HCEC 1CT (cell line): ENCODE data around the gene PLCL1.
A peak's percentile ranks its signal among the peaks of the same experiment; 100 is the strongest.

Experiments used
- DNase-seq: peaks from one replicate; pipeline ENCODE4 v3.0.0-alpha.2; 2017

Gene PLCL1

DNA sequence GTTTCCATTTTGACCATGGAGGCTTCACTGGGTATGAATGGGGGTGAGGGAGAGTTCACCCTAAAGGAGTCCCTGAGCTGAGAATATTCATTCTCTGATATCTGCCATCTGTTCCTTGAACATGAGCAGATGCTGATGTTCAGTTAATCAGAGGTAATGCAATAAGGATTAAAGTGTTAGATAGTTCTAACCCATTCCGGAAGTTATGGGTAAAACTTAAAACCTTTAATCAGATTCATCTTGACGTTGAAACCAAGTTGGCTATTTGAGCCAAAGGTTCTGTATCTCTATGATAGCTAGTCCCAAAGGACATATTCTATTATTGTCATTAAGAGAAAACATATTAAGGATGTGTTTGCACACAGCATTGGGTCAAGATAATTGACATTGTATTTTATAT, 268.9 kb downstream of the PLCL1 start:
- no peak for DNase-seq

DNA sequence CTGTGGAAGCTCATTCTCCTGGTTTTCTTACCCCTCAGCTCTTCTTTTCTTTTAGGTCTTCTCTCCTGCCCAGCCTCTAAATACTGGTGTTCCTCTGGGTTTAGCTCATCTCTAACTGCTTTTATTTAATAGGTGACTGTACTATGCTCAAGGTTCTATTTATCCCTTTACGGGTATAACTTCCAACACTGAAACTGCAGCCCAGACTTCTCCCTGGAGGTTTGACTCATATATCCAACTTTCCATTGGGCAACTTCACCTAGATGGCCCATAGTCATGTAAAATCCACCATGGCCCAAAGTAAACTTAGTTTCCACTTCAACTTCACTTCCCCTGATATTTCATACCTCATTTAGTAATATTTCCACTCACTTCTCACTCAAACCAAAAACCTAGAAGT, 273.1 kb downstream of the PLCL1 start:
- DNase-seq: no peak

DNA sequence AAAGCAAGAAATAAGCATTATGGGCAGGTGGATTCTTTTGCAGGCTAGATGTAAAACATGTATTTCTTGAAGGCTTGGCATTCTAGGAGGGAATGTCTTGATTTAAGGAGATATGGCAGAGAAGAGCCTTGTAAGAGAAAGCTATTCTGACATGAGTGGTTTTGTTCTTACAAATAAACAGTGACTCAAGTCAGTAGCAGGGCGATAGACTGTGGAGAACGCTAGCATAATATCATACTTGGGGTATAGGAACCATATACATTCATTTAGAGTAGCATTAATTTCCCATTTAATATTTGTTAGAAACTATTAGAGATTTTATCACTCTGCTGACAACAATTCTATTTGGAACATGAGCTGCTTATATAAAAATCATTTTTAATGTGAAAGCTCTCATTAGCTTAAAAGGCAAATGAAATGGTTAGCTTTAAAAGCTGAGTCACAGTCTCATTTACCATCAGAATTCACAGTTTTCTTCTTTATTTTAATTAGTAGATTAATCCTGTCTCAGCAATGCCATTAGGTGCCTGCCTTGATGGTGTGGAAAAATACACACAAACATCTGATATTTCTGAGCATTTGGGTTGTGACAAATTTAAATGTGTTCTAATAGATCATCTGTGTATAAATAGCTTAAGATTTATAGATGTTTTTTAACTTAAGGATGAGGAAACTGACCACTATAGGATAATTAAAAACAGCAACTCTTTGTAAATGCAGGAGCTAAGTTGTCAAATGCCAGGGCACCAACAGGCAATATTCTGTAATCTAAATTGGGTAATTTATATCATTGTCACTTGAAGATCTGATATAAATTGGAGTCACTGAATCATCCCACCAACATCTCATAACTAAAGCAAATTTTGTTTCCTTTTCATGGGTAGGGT, 276.7 kb downstream of the PLCL1 start:
- no peak for DNase-seq

DNA sequence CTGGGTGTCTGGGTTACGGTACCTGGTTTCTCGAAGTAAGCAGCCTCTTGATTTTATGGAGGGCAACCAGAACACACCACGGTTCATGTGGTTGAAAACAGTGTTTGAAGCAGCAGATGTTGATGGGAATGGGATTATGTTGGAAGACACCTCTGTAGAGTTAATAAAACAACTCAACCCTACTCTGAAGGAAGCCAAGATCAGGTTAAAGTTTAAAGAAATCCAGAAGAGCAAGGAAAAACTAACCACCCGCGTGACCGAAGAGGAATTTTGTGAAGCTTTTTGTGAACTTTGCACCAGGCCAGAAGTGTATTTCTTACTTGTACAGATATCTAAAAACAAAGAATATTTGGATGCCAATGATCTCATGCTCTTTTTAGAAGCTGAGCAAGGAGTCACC, 279.8 kb downstream of the PLCL1 start:
- no peak for DNase-seq

DNA sequence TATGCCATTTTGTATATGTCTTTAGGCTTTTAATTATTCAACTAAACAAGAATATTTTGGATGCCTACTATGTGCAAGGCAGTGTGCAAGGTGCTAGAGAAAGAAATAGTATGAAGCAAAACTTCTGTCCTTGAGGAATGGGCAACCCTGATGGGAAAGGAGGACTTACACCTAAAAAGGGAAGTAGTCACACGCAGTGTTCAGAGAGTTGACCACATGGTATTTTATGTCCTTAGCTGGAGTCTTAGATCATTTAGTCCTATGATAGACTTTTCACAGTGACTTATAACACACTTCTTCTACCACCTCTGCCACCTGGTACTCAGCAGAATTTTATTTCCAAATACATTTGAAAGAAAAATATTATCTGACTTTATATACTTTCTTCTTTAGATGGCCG, 291.6 kb downstream of the PLCL1 start:
- DNase-seq: no peak

DNA sequence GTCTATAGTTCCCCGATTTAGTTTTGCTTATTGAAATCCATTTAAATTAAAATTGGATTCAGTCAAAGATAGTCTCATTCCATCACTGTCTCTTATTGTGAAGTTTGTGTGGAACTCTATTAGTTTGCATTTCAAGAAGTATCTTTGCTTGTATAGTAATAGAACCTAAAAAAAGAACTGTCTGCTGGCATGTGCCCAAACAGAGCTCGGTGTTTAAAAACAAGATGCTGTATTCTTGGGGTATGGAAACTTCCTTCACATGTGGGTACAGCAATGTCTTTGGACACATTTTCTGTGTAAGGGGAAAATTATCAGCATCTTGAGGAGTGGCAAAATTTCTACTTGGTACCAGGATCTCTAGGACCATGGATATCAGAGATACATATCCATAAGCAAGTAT, 292.6 kb downstream of the PLCL1 start:
- no peak for DNase-seq

DNA sequence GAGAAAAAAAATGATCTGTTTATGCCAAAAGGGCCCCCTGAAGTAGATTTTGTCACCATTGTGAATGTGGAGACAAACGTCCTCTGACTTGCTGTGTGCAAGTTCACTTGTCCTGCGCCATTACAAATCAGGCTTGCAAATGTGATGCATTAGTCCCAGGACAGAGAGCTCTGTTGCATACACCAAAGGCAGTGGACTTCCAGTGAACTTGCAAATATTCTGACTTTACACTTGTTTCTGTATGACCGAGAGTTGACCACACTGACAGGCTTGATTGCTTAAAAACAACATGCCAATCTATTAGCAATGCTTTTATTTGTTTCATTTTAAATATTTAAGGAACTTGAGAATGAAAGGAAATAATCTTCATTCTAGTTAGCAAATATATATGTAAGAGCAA, 293.2 kb downstream of the PLCL1 start:
- DNase-seq: no peak

DNA sequence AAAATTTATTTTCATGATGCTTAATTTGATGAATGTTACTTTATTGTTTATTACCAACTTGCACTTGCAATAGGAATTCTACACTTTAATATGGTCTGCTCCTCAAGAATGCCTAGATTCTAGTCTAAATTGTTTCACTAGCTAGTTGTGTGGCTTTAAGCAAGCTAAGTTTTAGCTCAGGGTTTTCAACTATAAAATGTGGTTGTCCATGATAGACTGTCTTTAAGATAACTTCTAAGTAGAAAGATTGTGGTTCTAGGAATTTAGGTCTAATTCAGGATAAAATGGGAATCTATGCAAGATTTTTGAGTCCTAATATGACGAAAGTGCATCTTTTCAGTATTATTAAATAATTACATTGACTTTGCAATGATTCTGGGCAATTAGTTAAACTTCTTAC, 294.0 kb downstream of the PLCL1 start:
- no peak for DNase-seq

DNA sequence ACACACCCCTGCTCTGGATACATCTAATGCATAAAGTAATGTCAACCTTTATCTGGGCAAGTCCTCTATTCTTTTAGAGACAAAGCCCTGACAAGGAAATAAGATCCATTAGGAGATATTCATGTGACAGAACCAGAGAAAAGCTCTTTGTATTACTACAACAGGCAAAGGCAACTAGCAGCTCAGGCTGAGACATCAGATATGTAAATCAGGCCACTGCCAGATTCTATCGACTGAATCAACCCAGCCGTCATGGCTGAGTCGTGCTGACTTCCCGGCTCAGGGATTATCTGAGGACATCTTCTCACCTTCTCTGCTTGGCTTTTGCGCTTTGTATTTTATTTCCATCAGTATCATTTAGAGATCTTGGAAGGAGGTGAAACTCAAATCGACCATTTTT, 294.5 kb downstream of the PLCL1 start:
- DNase-seq: no peak

DNA sequence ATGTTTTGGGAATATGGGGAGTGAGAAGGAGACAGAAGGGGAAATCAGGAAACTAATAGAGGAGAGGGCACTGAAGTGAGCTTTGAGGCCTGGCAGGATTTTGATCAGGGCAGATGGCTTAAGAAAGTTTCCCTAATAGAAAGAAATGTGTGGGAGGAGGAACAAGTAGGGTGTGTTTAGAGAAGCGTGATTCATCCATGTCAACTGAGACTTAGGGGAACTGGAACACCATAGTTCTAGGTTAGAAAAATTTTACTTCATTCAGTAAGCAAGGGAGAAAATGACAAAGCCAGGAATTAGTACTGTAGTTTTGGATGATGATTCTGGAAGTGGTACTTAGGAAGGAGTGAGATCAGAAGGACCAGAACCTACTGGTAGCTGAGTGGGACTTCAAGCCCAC, 296.0 kb downstream of the PLCL1 start:
- DNase-seq: no peak

DNA sequence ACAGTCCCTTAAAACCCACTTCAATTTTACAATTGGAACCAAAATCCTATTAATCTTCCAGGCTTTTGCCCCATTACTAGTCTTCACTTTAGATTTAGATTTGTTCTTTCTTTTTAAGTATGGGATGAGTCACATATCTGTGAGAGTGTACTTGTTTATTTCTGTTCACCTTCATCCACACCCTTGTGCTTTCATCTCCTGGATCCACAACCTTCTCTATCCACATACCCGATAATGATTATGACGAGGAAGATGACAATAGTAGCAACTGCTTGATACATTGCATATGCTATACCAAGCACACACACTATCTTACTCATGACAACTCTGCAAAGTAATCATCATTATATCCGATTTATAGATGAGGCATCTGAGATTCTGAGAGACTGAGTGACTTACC, 297.3 kb downstream of the PLCL1 start:
- DNase-seq: no peak

DNA sequence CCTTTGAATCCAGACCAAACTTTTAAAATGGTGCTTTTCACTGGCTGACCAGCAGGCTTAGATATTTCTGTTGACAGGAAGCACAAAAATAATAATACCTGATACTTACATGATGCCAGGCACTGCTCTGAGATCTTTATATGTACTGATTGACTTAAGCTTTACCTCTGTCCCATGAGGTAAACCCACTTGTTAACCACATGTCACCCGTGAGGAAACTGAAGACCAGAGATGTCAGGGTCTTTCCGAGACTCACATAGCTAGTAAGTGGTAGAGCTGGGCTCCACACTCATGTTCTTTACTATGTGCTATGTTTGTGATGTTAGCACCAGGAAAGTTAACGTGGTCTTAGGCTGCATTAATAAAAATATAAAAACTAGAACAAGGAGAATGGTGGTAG, 297.7 kb downstream of the PLCL1 start:
- DNase-seq: no peak

DNA sequence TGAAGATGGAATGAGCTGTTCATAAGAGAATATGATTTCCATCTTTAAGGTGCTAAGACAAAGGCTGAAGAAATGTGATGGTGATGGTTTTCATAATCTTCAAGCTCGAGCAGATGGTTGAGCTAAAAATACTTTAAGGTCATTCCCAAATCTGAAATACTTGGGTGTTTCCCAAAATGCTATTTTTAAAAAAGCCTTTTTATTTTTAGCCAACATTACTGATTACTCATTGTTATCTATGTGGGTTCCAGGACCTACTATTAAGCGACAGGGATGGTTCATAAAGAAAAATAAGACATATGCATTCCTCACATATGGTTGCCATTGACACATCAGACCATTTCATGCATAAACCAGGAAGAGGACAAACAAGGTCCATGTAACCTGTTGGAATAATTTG, 298.5 kb downstream of the PLCL1 start:
- DNase-seq: no peak

DNA sequence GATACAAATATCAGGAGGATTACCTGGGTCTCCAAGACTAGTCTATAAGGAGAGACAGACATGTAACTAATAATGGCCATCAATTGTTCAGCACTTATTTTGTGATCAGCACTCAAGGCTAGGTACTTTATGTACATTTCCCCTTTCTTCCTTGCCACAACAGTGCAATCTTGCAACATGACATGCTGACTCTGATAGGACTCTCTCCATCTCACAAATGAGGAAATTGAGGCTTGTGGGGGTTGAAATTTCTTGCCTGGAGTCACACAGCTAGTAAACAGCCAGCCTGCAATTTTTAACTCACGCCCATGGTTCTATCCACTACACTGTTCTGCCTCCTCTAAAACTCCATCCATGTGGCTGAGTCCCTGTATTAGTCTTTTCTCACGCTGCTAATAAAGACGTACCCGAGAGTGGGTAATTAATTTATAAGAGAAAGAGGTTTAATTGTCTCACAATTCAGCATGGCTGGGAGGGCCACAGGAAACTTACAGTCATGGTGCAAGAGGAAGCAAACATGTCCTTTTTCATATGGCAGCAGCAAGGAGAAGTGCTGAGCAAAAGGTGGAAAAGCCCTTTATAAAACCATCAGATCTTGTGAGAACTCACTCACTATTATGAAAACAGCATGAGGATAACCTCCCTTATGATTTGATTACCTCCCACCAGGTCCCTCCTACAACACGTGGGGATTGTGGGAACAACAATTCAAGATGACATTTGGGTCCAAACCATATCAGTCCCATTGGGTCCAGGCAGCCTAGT, 302.4 kb downstream of the PLCL1 start:
- DNase-seq: no peak

DNA sequence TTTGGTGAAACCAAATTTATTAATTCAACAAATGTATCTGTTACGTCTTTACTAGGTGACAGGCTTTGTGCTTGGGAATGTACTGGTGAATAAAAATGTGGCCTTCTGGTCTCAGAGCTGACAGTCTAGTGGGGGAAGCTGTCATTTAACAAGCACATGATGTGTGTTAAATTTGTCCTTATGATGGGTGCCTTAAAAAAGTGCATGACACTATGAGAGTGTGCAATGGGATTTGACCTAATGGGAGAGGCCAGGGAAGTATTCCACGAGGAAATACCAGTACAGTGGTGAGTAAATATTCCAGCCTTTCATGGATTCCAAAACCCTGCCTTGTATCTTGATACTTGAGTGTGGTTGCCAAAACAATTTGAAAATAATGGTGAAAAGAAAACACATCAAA, 308.9 kb downstream of the PLCL1 start:
- no peak for DNase-seq

DNA sequence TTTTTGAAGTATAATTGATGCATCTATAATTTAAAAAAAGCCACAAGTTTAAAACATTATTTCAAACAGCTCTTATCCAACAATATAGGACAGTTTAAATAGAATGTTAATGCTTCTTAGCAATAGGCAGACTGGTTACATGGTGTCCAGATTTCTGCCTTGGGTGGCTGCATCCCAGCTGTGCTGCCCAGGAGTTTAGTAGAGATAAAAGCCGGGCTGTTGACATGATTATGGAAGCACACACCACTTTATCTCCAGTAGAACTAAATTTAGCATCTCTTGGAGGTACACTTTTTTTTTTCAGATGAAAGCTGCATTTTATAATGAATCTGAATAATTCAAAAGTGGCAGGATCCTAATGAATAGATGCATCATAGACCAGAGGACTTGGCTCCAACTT, 309.7 kb downstream of the PLCL1 start:
- no peak for DNase-seq

DNA sequence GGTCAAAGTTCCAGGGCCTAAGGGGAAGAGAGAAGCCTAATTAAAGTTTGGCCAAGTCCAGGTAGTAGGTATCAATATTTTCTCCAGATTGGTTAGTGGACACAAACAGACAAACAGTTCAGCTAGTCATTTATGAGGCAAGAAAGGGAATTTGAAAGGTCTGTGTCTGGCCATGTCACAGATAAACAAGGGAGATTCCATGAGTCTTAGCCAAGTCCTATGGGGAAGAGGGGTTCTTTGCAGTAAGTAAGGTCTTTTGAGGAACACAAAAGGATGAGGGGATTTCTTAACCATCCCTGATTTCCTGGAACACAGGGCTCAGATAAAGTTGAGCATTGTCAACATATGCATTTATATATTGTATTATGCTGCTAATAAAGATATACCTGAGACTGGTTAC, 310.8 kb downstream of the PLCL1 start:
- no peak for DNase-seq

DNA sequence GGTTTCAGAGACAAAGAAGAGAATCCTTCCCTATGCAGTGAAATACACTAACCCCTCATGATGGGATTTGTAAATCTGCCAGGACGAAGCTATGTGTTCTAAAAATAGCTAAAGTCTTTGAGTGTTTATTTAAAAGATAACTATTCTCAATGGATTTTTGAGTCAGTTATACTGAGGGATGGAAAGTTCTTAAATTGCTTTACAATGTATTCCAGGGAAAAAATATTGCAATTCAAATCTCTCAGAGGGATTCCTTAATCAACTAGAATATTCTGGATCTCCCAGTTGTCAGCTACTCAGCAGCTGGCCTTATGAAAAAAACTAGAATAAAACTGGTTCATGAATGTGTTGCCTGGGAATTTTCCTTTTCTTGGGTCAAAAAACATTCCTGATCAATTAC, 312.4 kb downstream of the PLCL1 start:
- DNase-seq: no peak

DNA sequence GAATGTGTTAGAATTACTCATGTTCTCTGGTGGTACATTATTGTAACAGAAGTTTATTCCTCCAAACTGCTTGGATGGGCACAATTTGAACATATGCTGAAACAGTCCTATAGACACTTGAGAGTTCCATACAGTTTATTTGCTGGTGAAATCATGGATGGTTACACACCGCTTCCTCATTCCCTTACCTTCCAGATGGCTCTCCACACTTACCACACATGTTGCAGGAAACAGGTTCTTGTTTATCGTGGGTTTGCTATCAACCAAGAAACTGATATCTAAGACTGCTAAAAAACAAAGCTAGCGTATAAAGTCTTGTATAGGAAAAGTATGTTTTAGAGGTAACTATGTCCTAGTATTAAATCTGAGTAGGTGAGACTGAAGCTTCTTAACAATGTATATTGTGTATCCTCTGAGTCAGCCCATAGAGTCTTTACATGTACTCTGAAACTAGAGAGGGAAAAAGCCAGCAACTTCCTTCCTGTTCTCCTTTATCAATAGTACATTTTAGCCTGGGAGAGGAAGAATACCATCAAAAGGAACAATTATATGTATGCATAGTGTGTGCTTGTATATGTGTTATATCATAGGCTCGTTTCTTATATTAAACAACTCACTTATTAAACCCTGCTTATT, 313.1 kb downstream of the PLCL1 start:
- no peak for DNase-seq

DNA sequence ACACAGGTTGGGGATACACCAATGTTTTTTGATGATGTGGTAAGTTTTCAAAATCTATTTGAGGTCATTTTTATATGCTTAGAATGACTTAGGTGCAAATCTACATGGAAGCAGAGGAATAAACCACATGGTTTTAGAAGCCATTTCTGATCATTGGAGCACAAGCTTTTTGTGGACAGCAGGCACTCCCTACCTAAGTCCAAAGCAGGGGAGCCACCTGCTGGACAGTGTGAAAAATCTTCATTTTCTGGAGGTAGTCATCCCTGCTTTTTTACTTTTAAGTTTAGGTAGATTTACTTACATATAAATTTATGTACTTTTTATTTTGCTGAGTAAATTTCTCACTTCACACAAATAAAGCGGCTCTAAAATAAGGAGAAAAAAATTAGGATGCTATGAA, 323.2 kb downstream of the PLCL1 start:
- peak; percentile 38 for DNase-seq

DNA sequence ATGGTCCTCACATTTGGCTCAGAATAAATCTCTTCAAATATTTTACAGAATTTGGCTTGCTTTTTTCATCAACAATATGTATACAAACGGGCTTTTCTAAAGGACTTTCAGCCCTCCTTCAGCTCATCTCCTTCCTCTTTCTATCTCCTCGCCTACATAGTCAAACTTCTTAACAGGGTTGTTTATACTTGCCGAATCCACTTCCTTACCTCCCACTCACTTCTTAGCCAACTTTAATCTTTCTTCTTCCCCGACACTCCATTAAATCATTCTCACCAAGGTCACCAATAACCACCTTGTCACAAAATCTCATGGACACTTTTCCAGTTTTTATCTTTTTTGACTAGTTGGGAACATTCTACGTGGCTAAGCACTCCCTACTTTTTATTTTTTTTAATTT, 325.2 kb downstream of the PLCL1 start:
- no peak for DNase-seq

DNA sequence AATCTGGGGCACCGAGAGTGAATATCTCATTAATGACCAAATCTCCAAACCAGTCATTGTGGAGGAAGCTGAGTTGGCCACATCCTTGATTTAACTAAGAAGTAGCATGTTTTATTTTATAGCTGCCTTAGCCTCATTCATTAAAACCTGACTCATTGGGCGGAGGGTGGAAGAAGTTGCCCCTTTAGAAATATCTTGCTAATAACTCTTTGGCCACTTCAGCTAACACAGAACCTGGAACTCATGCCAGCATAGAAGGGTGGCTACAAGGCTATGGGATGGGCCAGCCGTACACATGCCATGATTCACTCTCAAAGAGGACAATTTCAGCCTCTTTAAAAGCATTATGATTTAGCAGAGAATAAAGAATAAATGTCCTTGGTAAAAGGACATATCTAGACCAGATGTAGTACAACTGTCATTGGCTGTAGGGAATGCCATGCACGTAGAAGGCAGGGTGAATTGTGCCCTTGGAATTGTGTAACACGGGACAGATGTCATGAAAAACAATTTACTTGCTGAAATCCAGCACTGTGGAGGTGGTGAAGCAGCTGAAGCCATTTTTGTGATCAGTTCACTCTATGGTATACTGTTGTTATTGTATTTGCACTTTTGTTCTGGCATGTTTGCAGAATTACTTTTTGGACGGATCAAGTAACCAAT, 330.0 kb downstream of the PLCL1 start:
- DNase-seq: no peak

DNA sequence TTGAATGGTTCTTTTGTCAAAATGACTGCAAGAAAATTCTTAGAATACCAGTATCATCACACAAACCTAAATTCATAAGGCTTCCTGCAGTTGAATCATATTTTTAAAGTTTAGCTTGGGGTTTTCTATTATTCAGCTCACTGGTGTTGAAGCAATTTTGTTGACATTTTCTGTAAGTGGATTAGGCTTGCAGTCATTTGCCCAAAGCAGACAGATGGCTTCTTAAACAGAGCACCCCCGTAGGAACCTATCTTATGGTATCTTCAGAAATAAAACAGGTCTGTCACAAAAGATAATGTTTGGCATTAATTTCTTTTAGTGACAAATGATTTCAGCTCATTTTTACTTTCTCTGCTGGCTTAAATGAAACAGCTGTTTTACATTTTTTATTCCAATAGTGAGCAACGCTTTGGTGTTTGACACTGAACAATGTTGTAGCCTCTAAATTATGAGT, 331.1 kb downstream of the PLCL1 start:
- no peak for DNase-seq
